GM23338 (cell line): ENCODE results near the gene CEBPG. TPM values are rescaled to one million over a fixed set of nuclear protein-coding genes. Genes with fewer than 3 reads are reported as not detected.

ENCODE experiments used
- ATAC-seq: fragments of 200-7000 bp; cut with Tn5 transposase; 3 replicates; pipeline ENCODE4 v1.9.1; 2020
- DNase-seq: peaks from one replicate; pipeline ENCODE4 v3.0.0-alpha.2; 2015; ENCODE audit warnings: low spot score
- H2AFZ ChIP-seq: fragments of 200-600 bp; sonication (generic); 2 replicates; pipeline ENCODE4 v1.8.0; 2016; ENCODE audit warnings: antibody characterized with exemption, mild to moderate bottlenecking, moderate library complexity
- H3F3A ChIP-seq: fragments of 200-600 bp; sonication (generic); replicated peaks from 2 replicates; pipeline ENCODE4 v1.8.0; 2017; ENCODE audit warnings: antibody characterized with exemption, mixed run types, low read depth
- H3K27ac ChIP-seq: fragments of 200-600 bp; sonication (generic); 2 replicates; pipeline ENCODE4 v1.6.1; 2016; ENCODE audit warnings: low read depth
- H3K27me3 ChIP-seq: fragments of 200-600 bp; sonication (generic); 2 replicates; pipeline ENCODE4 v1.8.0; 2016; ENCODE audit warnings: mild to moderate bottlenecking, mixed run types, moderate library complexity; ENCODE audit not compliant: insufficient read depth
- H3K36me3 ChIP-seq: fragments of 200-600 bp; sonication (generic); 2 replicates; pipeline ENCODE4 v1.8.0; 2016; ENCODE audit warnings: mild to moderate bottlenecking; ENCODE audit not compliant: insufficient read depth
- H3K4me1 ChIP-seq: fragments of 200-600 bp; sonication (generic); 2 replicates; pipeline ENCODE4 v1.8.0; 2016; ENCODE audit warnings: mild to moderate bottlenecking, moderate library complexity; ENCODE audit not compliant: insufficient read depth
- H3K4me2 ChIP-seq: fragments of 200-600 bp; sonication (generic); 2 replicates; pipeline ENCODE4 v1.7.1; 2017; ENCODE audit warnings: mixed run types
- H3K4me3 ChIP-seq: fragments of 200-600 bp; sonication (generic); 2 replicates; pipeline ENCODE4 v1.6.1; 2016; ENCODE audit warnings: mixed run types
- H3K79me2 ChIP-seq: fragments of 200-600 bp; sonication (generic); replicated peaks from 2 replicates; pipeline ENCODE4 v1.8.0; 2017; ENCODE audit warnings: mild to moderate bottlenecking; ENCODE audit not compliant: insufficient read depth
- H3K9me2 ChIP-seq: fragments of 200-600 bp; sonication (generic); 2 replicates; pipeline ENCODE4 v1.8.0; 2017; ENCODE audit not compliant: insufficient read depth
- H4K20me1 ChIP-seq: fragments of 200-600 bp; sonication (generic); replicated peaks from 2 replicates; pipeline ENCODE4 v1.8.0; 2017; ENCODE audit warnings: mild to moderate bottlenecking; ENCODE audit not compliant: insufficient read depth
- H3K27ac Mint-ChIP-seq: 2 replicates; pipeline ENCODE4 v1.8.0; 2020; ENCODE audit warnings: inconsistent platforms, mild to moderate bottlenecking, moderate library complexity, mixed read lengths
- H3K27me3 Mint-ChIP-seq: 3 replicates; pipeline ENCODE4 v1.8.0; 2022; ENCODE audit warnings: low read depth, mild to moderate bottlenecking, moderate library complexity, mixed read lengths, inconsistent platforms; ENCODE audit not compliant: insufficient read depth, poor library complexity
- H3K36me3 Mint-ChIP-seq: 3 replicates; pipeline ENCODE4 v1.8.0; 2021; ENCODE audit warnings: low read depth, mild to moderate bottlenecking, inconsistent platforms, moderate library complexity, mixed read lengths
- H3K4me1 Mint-ChIP-seq: 3 replicates; pipeline ENCODE4 v1.8.0; 2020; ENCODE audit warnings: mild to moderate bottlenecking, inconsistent platforms, mixed read lengths
- H3K4me3 Mint-ChIP-seq: 3 replicates; pipeline ENCODE4 v1.8.0; 2021; ENCODE audit warnings: moderate library complexity, mild to moderate bottlenecking, inconsistent platforms, mixed read lengths
- H3K9me3 Mint-ChIP-seq: 3 replicates; pipeline ENCODE4 v1.8.0; 2020; ENCODE audit warnings: moderate library complexity, mild to moderate bottlenecking, inconsistent platforms, mixed read lengths
- CREB1 ChIP-seq: fragments of 250-450 bp; sonication (Bioruptor Pico); IDR thresholded peaks from 2 replicates; pipeline ENCODE4 v1.5.0; 2020; ENCODE audit warnings: low read depth, mild to moderate bottlenecking, moderate library complexity
- CTCF ChIP-seq, 2 experiments: fragments of 200-600 bp in 1 of 2; sonication (generic) in 1 of 2; conservative IDR thresholded peaks; 2 replicates each; pipeline versions ENCODE4 v1.5.1 to v1.6.1; 2016 to 2017; ENCODE audit warnings: antibody characterized with exemption in 2 of 2, low read depth in 2 of 2, mild to moderate bottlenecking in 2 of 2, moderate library complexity in 1 of 2
- ETS1 ChIP-seq: IDR thresholded peaks from 2 replicates; pipeline ENCODE4 v1.6.1; 2016; ENCODE audit warnings: antibody characterized with exemption
- EZH2 ChIP-seq: fragments of 200-600 bp; sonication (generic); IDR thresholded peaks from one replicate; pipeline ENCODE4 v1.8.0; 2017; ENCODE audit warnings: antibody characterized with exemption, mild to moderate bottlenecking, low read depth; ENCODE audit not compliant: unreplicated experiment
- EZH2phosphoT487 ChIP-seq: fragments of 200-600 bp; sonication (generic); IDR thresholded peaks from one replicate; pipeline ENCODE4 v1.8.1; 2018; ENCODE audit warnings: antibody characterized with exemption; ENCODE audit not compliant: unreplicated experiment
- JUNB ChIP-seq: IDR thresholded peaks from one replicate; pipeline ENCODE4 v1.6.1; 2016; ENCODE audit warnings: antibody characterized with exemption; ENCODE audit not compliant: unreplicated experiment
- NANOG ChIP-seq: IDR thresholded peaks from 2 replicates; pipeline ENCODE4 v1.6.1; 2016; ENCODE audit warnings: antibody characterized with exemption, borderline replicate concordance
- POLR2AphosphoS5 ChIP-seq: IDR thresholded peaks from 2 replicates; pipeline ENCODE4 v1.6.1; 2016; ENCODE audit warnings: antibody characterized with exemption, low read depth
- REST ChIP-seq: IDR thresholded peaks from one replicate; pipeline ENCODE4 v1.6.1; 2018; ENCODE audit warnings: antibody characterized with exemption; ENCODE audit not compliant: unreplicated experiment
- STAT1 ChIP-seq: IDR thresholded peaks from one replicate; pipeline ENCODE4 v1.6.1; 2016; ENCODE audit warnings: antibody characterized with exemption; ENCODE audit not compliant: unreplicated experiment
- ZNF114 ChIP-seq: fragments of 250-450 bp; sonication (Bioruptor Pico); IDR thresholded peaks from 2 replicates; pipeline ENCODE4 v1.5.0; 2020; ENCODE audit warnings: mild to moderate bottlenecking, moderate library complexity
- ZNF331 ChIP-seq: fragments of 250-450 bp; sonication (Bioruptor Pico); IDR thresholded peaks from 2 replicates; pipeline ENCODE4 v1.5.0; 2020; ENCODE audit warnings: low read depth, mild to moderate bottlenecking, moderate library complexity
- ZNF462 ChIP-seq: fragments of 250-450 bp; sonication (Bioruptor Pico); IDR thresholded peaks from 2 replicates; pipeline ENCODE4 v1.5.0; 2020; ENCODE audit warnings: mild to moderate bottlenecking, moderate library complexity
- polyA plus RNA-seq: library from polyadenylated mRNA; unstranded; fragments of >200 nt; fragmentation: Nextera tagmentation; extraction: Ambion mirVana; gene quantifications from 2 replicates; pipeline ENCODE4 v1.2.1, GENCODE V29; 2016
- total RNA-seq: library from RNA; depleted of rRNA; stranded (reverse); fragments of >200 nt; shearing (Covaris generic); gene quantifications from 2 replicates; pipeline ENCODE4 v1.2.3, GENCODE V29; 2014

Gene CEBPG
- total and polyA plus RNA-seq, 2 experiments from 2014 or later, result 25.9 to 50.2 TPM

- H3K4me1 ChIP-seq, result peaks cover 53% of the 10 kb centered on the region
- H3K27ac Mint-ChIP-seq, result no peak overlapping the region
- H3K79me2 ChIP-seq, result peaks cover 88% of the 10 kb centered on the region
- ATAC-seq (no peak), DNase-seq (no peak)
- no peaks in the 10 kb centered on the region for H3K9me2 ChIP-seq
- H3K27ac ChIP-seq, result no peak overlapping the region
- H3K36me3 Mint-ChIP-seq, result peaks cover 25% of the 10 kb centered on the region
- peaks cover 7% of the 10 kb centered on the region for H3K27me3 Mint-ChIP-seq
- no peaks in the 10 kb centered on the region for H3K9me3 Mint-ChIP-seq
- H3K4me3 ChIP-seq, result no peak overlapping the region; the same call in 1 of the 2 replicates
- H3K4me2 ChIP-seq, result peak overlapping the region; percentile 65
- TF ChIP-seq EZH2phosphoT487 (no peak), STAT1 (no peak), CREB1 (CRISPR knock-in tag) (no peak), POLR2AphosphoS5 (no peak), ZNF331 (CRISPR knock-in tag) (no peak), CTCF (conservative IDR thresholded peaks at IDR 0.05; ENCODE audit: low read depth in 2 of 2) (no peak), JUNB (no peak), ZNF462 (CRISPR knock-in tag) (no peak), REST (no peak), ZNF114 (CRISPR knock-in tag) (no peak), NANOG (no peak), ETS1 (no peak), EZH2 (no peak)
- peak overlapping the region; percentile 4; the same call in 1 of the 3 replicates for H3K4me3 Mint-ChIP-seq
- no peak overlapping the region for H2AFZ ChIP-seq
- no peaks in the 10 kb centered on the region; the same call in 1 of the 2 replicates for H3K36me3 ChIP-seq
- peaks cover 77% of the 10 kb centered on the region for H4K20me1 ChIP-seq
- H3K27me3 ChIP-seq, result no peaks in the 10 kb centered on the region; the same call in 1 of the 2 replicates
- peaks cover 7% of the 10 kb centered on the region for H3F3A ChIP-seq
- peaks cover 67% of the 10 kb centered on the region for H3K4me1 Mint-ChIP-seq
Measured at GRCh38 chr19:33377586-33378475, 4.3 kb downstream of the CEBPG start.
